Measurements from ENCODE around the gene FGGY. TPM values are rescaled to one million over a fixed set of nuclear protein-coding genes. Genes with fewer than 3 reads are reported as not detected.

FGGY gene
- total and polyA plus RNA-seq, 2 donors (not counting 3 experiments of a cell fraction or from before 2014, with no cell fraction given) = 5.6 to 6.4 TPM

GRCh38 chr1:59322814-59323213 is 25.9 kb downstream of the FGGY start:
- intact Hi-C loops (cut with micrococcal nuclease) = no loop called here
- CTCF ChIA-PET = no interaction called here
- Histone ChIP-seq H3K36me3 (ENCODE audit: control insufficient read depth in 2 of 2, extremely low read depth in 1 of 2, insufficient read depth in 2 of 2, low read length in 2 of 2) (no peaks in the 10 kb centered on the region), H3K4me2 (ENCODE audit: insufficient read depth, low read length) (no peak overlapping the region), H3K27ac (ENCODE audit: insufficient read depth, low read depth, low read length) (no peak overlapping the region), H3K79me2 (ENCODE audit: control insufficient read depth, insufficient read depth, low read length) (no peaks in the 10 kb centered on the region), H3K9me3 (replicated peaks; ENCODE audit: control insufficient read depth, insufficient read depth, low read length) (no peaks in the 10 kb centered on the region), H4K20me1 (replicated peaks; ENCODE audit: control insufficient read depth, extremely low read depth, insufficient read depth, low read length) (no peaks in the 10 kb centered on the region), H3K4me1 (ENCODE audit: control insufficient read depth, extremely low read depth, insufficient read depth, low read length) (no peaks in the 10 kb centered on the region), H3K4me3 (replicated peaks in 1 of 3; ENCODE audit: insufficient read depth in 1 of 3, low read depth in 1 of 3, low read length in 3 of 3) (no peak overlapping the region), H2AFZ (ENCODE audit: low read depth, low read length) (no peak overlapping the region), H3K27me3 (ENCODE audit: control insufficient read depth in 2 of 2, insufficient read depth in 2 of 2, low read length in 2 of 2) (no peaks in the 10 kb centered on the region), H3K9ac (replicated peaks; ENCODE audit: extremely low read depth, insufficient read depth, low read length) (no peak overlapping the region), H3K9me1 (replicated peaks; ENCODE audit: control insufficient read depth, extremely low read depth, insufficient read depth, low read length) (no peaks in the 10 kb centered on the region)
- no peak for DNase-seq (ENCODE audit: low read depth, low spot score)
- FAIRE-seq = no peak
- BruUV-seq (replicated peaks) = no TSS peak
- no peak for TF ChIP-seq FOS (IDR thresholded peaks at IDR 0.05; ENCODE audit: borderline replicate concordance, insufficient read depth, low read length)
- TF ChIP-seq CTCF (IDR thresholded peaks at IDR 0.05; ENCODE audit: extremely low read depth in 1 of 2, insufficient read depth in 1 of 2, low read depth in 1 of 2, low read length in 2 of 2) = no peak
- no peak for TF ChIP-seq GATA2 (IDR thresholded peaks at IDR 0.05; ENCODE audit: insufficient read depth, insufficient read length, low read depth, low read length)
- no peak for TF ChIP-seq EZH2 (IDR thresholded peaks at IDR 0.05; ENCODE audit: borderline replicate concordance, low read depth, low read length, severe bottlenecking)
- no peak for TF ChIP-seq JUN (IDR thresholded peaks at IDR 0.05; ENCODE audit: borderline replicate concordance, insufficient read depth, insufficient read length, low read depth)
- TF ChIP-seq, protein P1, sequence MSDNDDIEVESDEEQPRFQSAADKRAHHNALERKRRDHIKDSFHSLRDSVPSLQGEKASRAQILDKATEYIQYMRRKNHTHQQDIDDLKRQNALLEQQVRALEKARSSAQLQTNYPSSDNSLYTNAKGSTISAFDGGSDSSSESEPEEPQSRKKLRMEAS (IDR thresholded peaks at IDR 0.05; ENCODE audit: insufficient read depth, insufficient read length) = no peak
- no peak for TF ChIP-seq POLR2A (IDR thresholded peaks at IDR 0.05; ENCODE audit: low read depth, low read length)
- no peak for TF ChIP-seq POLR2AphosphoS5 (IDR thresholded peaks at IDR 0.05; ENCODE audit: insufficient read depth, low read depth, low read length)
- TF ChIP-seq MYC (IDR thresholded peaks at IDR 0.05; ENCODE audit: low read depth, low read length) = no peak
- dilution Hi-C loops (cut with MboI; ENCODE audit: extremely low pct_ligation_motif_present, low sequenced_read_pairs) = no loop called here
- POLR2A ChIA-PET = no interaction called here

All from endothelial cell of umbilical vein (primary cell).